Fibroblast of skin of scalp (primary cell): ENCODE results near the gene PCYT1B.
"Not testable (repeated sequence)": the region's sequence is repeated elsewhere in the genome, so short reads cannot be mapped to it uniquely, and the experiment has no call there.

Experiments used
- DNase-seq: peaks from one replicate; pipeline ENCODE4 v3.0.0-alpha.2; 2013

Gene PCYT1B

GRCh38 chrX:24646006-24646405 lies 1.1 kb downstream of the PCYT1B start:
- no peak for DNase-seq

- DNase-seq = no peak
These were observed 4.0 kb downstream of the PCYT1B start for GRCh38 chrX:24643116-24643515.

- no peak for DNase-seq
These were observed 17.4 kb downstream of the PCYT1B start for GRCh38 chrX:24629701-24630100.

DNA sequence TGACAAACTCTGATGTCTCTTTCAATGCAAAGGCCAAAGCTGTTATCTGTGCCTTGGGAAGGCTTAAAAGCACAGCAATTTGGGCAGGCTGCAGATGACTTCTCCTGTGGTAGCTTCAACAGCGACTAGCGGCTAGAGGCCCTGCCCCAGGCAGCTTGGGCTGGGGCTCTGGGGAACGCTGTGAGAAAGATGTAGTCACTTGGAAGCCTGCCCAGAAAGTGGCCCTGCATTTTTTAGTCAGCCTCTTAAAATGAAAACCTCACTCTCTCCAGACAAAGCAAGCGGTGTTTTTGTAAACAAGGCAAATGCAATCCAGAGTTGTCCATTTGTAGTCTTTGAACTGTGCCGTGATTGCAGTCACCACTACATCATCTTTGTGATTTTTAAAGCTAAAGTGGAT lies 27.5 kb downstream of the PCYT1B start:
- DNase-seq = peak; percentile 73

- no peak for DNase-seq
These were observed 36.6 kb downstream of the PCYT1B start for GRCh38 chrX:24610516-24610915.

GRCh38 chrX:24607616-24608015 lies 39.5 kb downstream of the PCYT1B start:
- no peak for DNase-seq

- not testable (repeated sequence) for DNase-seq
These were observed 41.2 kb downstream of the PCYT1B start for GRCh38 chrX:24605941-24606340.

GRCh38 chrX:24603191-24603590 lies 44.0 kb downstream of the PCYT1B start:
- DNase-seq = no peak

DNA sequence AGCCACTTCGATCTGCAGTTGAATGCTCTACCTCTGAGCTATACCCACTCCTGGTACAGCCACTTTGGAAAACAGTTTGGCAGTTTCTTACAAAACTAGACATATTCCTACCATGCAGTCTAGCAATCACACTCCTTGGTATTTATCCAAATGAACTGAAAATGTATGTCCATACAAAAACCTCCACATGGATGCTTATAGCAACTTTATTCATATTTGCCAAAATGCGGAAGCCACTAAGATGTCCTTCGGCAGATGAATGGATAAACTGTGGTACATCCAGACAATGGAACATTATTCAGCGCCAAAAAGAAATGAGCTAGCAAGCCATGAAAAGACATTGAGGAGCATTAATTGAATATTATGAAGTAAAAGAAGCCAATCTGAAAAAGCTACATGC lies 45.3 kb downstream of the PCYT1B start:
- no peak for DNase-seq

DNA sequence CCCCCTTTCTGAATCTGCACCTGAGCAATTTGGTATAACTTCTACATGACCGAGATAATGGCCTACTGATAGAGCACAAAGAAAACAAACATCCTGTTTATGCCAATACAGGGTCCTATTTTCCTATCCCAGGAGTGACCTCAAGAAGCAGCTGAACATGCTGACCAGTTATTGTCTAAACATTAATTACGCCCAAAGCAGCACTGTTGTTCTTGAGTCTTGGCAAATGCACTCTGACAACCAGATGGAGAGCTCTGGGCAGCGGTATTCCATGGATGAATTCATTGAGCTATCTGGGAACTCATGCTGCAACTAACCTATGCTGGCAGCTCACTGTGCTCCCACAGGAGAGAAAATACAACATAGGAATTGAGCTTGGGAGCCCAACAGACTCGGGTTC lies 52.6 kb downstream of the PCYT1B start:
- no peak for DNase-seq

DNA sequence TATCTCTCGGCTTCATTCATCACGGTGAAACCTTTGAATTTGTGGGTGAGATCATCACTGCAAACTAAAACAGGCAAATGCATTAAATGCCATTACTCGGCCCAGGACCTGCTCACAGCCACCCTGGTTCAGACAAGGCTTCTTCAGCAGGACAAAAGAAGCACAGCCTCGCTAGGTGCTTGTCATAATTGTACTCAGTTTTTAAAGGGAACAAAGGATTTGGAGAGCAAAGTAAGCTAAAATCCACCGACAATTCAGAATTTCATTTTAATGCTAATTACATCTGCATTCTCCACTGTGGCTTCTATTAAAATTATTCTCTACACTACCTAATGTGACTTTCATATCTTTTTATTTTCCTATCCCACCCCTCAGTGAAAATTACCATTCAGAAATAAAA lies 57.0 kb downstream of the PCYT1B start:
- no peak for DNase-seq

- no peak for DNase-seq
These were observed 70.1 kb downstream of the PCYT1B start for GRCh38 chrX:24577091-24577490.

DNA sequence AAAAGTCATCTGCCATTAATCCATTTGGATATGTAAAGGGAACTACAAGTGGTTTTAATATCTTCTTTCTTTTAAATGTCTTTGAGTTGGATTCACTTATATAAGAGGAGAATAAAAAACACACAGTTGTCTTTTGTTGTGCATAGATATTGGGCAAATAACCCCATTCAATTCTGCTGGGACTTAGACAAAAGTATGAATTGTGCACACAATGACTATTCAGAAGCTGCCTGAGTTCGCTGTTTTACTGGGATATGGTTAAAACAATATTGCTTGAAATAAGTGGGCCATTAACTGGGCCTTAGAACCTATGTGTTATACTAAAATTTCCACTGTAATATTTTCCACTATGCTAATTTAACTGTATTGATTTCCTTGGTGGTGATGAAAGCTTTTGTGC lies 71.7 kb downstream of the PCYT1B start:
- DNase-seq = no peak

DNA sequence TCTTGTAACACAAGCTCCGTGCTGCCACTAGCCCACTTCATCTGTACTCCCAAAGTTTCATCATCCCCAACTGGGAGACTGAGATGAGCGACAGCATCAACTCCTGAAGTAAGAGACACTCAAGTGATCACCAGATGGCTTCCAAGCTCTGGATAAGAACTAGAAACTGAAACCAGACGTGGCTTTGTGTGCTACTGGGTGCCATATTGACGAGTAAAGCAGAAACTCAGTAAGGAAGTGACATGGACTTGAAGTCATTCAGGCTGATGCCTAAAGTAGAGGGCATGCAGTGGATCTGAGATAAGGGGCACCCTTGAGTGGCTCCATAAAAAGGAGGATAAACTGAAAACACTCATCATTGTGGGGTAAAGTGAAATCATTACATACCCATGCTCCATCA lies 72.4 kb downstream of the PCYT1B start:
- no peak for DNase-seq

DNA sequence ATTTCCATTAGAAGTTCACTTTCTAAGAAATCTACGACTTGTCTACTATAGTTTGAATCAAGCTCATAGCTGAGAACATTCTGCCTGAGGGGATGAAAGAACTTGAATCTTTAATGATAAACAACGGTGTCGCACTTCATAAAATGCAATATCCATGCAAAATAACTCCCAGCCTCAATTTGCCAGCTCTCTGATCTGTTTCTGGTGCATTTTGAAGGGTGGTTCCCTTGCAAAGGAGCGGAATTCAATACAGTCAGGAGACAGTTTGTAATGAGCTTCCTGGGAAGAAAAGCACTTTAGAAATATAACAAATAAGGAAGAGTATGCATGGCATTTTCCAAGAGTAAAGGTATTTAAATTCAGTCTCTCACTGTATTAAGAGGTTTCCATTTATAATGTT lies 80.0 kb downstream of the PCYT1B start:
- DNase-seq = no peak

GRCh38 chrX:24566240-24566639 lies 80.9 kb downstream of the PCYT1B start:
- no peak for DNase-seq

- no peak for DNase-seq
These were observed 83.7 kb downstream of the PCYT1B start for GRCh38 chrX:24563291-24564010.

- no peak for DNase-seq
These were observed 86.0 kb downstream of the PCYT1B start for GRCh38 chrX:24561121-24561520.

GRCh38 chrX:24553011-24553410 lies 94.1 kb downstream of the PCYT1B start:
- DNase-seq = no peak

DNA sequence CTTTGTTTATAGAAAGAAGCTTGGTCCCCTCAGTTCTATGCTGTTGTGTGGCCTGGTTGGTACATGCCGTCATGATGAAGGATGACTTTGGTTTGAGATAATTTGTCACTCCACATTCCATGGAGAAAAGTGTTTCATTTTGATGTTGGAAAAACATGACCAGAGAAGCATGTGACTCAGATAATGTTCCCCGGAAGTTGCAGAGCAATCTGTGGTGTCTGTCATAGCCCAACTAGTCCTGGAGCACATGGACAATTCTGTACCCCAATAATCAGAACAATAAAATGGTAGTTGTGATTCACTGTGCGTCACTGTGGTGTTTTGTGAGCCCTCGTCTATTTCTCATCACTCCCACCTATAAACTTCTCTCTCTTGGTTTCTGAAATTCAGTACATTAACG lies 97.0 kb downstream of the PCYT1B start:
- no peak for DNase-seq

- no peak for DNase-seq
These were observed 99.2 kb downstream of the PCYT1B start for GRCh38 chrX:24547961-24548360.

GRCh38 chrX:24542756-24543155 lies 104.4 kb downstream of the PCYT1B start:
- DNase-seq = no peak

DNA sequence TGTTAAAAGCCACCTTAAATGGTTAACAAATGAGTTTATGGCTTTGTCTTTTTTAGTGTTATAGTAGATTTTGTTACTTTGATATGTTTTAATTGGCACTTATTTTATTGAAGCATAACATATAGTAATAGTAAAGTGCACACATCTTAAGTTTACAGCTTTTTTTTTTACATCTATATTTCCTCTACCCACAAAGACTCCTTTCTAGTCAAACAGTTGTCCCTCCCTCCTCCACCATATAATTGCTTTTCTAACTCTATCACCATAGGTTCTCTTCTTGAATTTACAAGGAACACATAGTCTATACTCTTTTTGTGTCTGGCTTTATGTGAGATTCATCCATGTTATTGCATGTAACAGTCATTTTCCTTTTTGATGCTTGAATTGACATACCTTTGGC lies 110.6 kb downstream of the PCYT1B start:
- DNase-seq = no peak

DNA sequence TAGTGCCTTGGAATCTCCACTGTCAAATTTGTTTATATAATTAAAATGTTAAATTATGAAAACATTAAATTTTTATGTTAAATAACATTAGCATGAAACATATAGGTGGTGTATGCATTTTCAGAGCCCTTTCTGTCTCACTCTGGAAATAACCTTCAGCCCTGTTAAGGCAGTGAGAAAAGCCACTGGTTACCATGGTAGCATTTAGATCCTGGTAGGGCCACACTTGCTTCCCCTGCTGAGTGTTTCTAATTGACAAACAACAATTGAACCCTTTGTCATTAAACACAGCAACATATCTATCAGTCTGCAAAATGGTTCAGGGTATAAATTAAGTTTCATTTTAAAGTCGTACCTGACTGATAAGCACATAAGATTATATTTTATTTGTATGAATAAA lies 118.5 kb downstream of the PCYT1B start:
- DNase-seq = no peak

- no peak for DNase-seq
These were observed 120.5 kb downstream of the PCYT1B start for GRCh38 chrX:24526616-24527015.
